ENCODE results near the gene KBTBD4. TPM values are rescaled to one million over a fixed set of nuclear protein-coding genes. Genes with fewer than 3 reads are reported as not detected.
"Not testable (repeated sequence)": the region's sequence is repeated elsewhere in the genome, so short reads cannot be mapped to it uniquely, and the experiment has no call there.

The KBTBD4 gene
- total and polyA plus RNA-seq, 2 donors (not counting 1 experiment from before 2014, with no cell fraction given), result 8.6 to 20.3 TPM

GRCh38 chr11:47560426-47560825 is 18.3 kb downstream of the KBTBD4 start:
- Histone ChIP-seq H3K27ac (ENCODE audit: low read length in 2 of 2) (no peak overlapping the region), H3K9ac (ENCODE audit: low read length) (no peak overlapping the region), H3K4me3 (ENCODE audit: control extremely low read depth in 1 of 5, extremely low read depth in 1 of 5, insufficient read depth in 1 of 5, low read depth in 2 of 5, low read length in 4 of 5) (no peak overlapping the region), H2AFZ (ENCODE audit: insufficient read depth, low read depth, low read length, poor library complexity, severe bottlenecking) (no peak overlapping the region), H3K4me2 (replicated peaks; ENCODE audit: low read depth, low read length, poor library complexity, severe bottlenecking) (no peak overlapping the region), H3K36me3 (replicated peaks in 1 of 2; ENCODE audit: control extremely low read depth in 1 of 2, control insufficient read depth in 1 of 2, extremely low read depth in 1 of 2, insufficient read depth in 2 of 2, low read length in 1 of 2) (no peaks in the 10 kb centered on the region), H3K9me3 (ENCODE audit: control extremely low read depth in 1 of 3, control insufficient read depth in 2 of 3, insufficient read depth in 1 of 3, low read length in 2 of 3) (no peaks in the 10 kb centered on the region), H3K27me3 (replicated peaks in 1 of 4; ENCODE audit: control extremely low read depth in 1 of 4, control insufficient read depth in 3 of 4, insufficient read depth in 4 of 4, low read length in 3 of 4) (no peaks in the 10 kb centered on the region), H3K79me2 (ENCODE audit: control insufficient read depth, insufficient read depth, low read length) (peaks cover 28% of the 10 kb centered on the region), H4K20me1 (ENCODE audit: control insufficient read depth, insufficient read depth, low read length, poor library complexity, severe bottlenecking) (no peaks in the 10 kb centered on the region), H3K4me1 (ENCODE audit: control insufficient read depth in 2 of 2, insufficient read depth in 2 of 2, low read length in 2 of 2) (peaks cover 3 to 9% of the 10 kb centered on the region in 2 donors)
- DNase-seq, result no peak
- TF ChIP-seq EZH2 (IDR thresholded peaks at IDR 0.05; ENCODE audit: borderline replicate concordance, insufficient read depth, low read depth, low read length, poor library complexity, severe bottlenecking), result no peak
- no peak for TF ChIP-seq CTCF (IDR thresholded peaks at IDR 0.05)
- 95% methylated on average over 2 of the region's 2 CpGs for WGBS (ENCODE audit: insufficient coverage)
- no peak for ATAC-seq (ENCODE audit: low read depth)
- H3K27me3 Mint-ChIP-seq, result no peaks in the 10 kb centered on the region
- POLR2A ChIA-PET, result interaction anchor here (1.1 kb wide), 1 partner anchor 17 kb away, joined by 6 read pairs; no protein-coding TSS in a partner anchor
- H3K9me3 Mint-ChIP-seq (ENCODE audit: insufficient read depth), result no peaks in the 10 kb centered on the region
- H3K4me1 Mint-ChIP-seq, result peaks cover 10% of the 10 kb centered on the region
- intact Hi-C loops (cut with micrococcal nuclease), result no loop called here
- H3K4me3 Mint-ChIP-seq, result no peak overlapping the region
- CTCF ChIA-PET, result interaction anchor here (0.7 kb wide), 1 partner anchor 75 kb away, joined by 3 read pairs; no protein-coding TSS in a partner anchor
- no peak overlapping the region for H3K27ac Mint-ChIP-seq

- Histone ChIP-seq H3K79me2 (ENCODE audit: control insufficient read depth, insufficient read depth, low read length) (peaks cover 21% of the 10 kb centered on the region), H3K9me3 (ENCODE audit: control extremely low read depth in 1 of 3, control insufficient read depth in 2 of 3, insufficient read depth in 1 of 3, low read length in 2 of 3) (no peaks in the 10 kb centered on the region), H3K27me3 (replicated peaks in 1 of 4; ENCODE audit: control extremely low read depth in 1 of 4, control insufficient read depth in 3 of 4, insufficient read depth in 4 of 4, low read length in 3 of 4) (no peaks in the 10 kb centered on the region), H3K9ac (ENCODE audit: low read length) (no peak overlapping the region), H3K4me1 (ENCODE audit: control insufficient read depth in 2 of 2, insufficient read depth in 2 of 2, low read length in 2 of 2) (peaks cover 0 to 2% of the 10 kb centered on the region in 2 donors), H3K4me3 (ENCODE audit: control extremely low read depth in 1 of 5, extremely low read depth in 1 of 5, insufficient read depth in 1 of 5, low read depth in 2 of 5, low read length in 4 of 5) (no peak overlapping the region), H2AFZ (ENCODE audit: insufficient read depth, low read depth, low read length, poor library complexity, severe bottlenecking) (no peak overlapping the region), H4K20me1 (ENCODE audit: control insufficient read depth, insufficient read depth, low read length, poor library complexity, severe bottlenecking) (no peaks in the 10 kb centered on the region), H3K27ac (ENCODE audit: low read length in 2 of 2) (no peak overlapping the region), H3K4me2 (replicated peaks; ENCODE audit: low read depth, low read length, poor library complexity, severe bottlenecking) (no peak overlapping the region), H3K36me3 (replicated peaks in 1 of 2; ENCODE audit: control extremely low read depth in 1 of 2, control insufficient read depth in 1 of 2, extremely low read depth in 1 of 2, insufficient read depth in 2 of 2, low read length in 1 of 2) (no peaks in the 10 kb centered on the region)
- POLR2A ChIA-PET, result interaction anchor here (0.6 kb wide), 2 partner anchors 105 to 634 kb away, joined by 3 read pairs; no protein-coding TSS in a partner anchor
- no peak overlapping the region for H3K27ac Mint-ChIP-seq
- H3K27me3 Mint-ChIP-seq, result no peaks in the 10 kb centered on the region
- H3K9me3 Mint-ChIP-seq (ENCODE audit: insufficient read depth), result no peaks in the 10 kb centered on the region
- no CpG with 5 or more reads among the region's 1 CpG for WGBS (ENCODE audit: insufficient coverage)
- DNase-seq, result no peak
- no peak for ATAC-seq (ENCODE audit: low read depth)
- CTCF ChIA-PET, result interaction anchor here (0.7 kb wide), 1 partner anchor 25 kb away, joined by 3 read pairs; no protein-coding TSS in a partner anchor
- no peak overlapping the region for H3K4me3 Mint-ChIP-seq
- peaks cover 3% of the 10 kb centered on the region for H3K4me1 Mint-ChIP-seq
- TF ChIP-seq CTCF (IDR thresholded peaks at IDR 0.05) (no peak), EZH2 (IDR thresholded peaks at IDR 0.05; ENCODE audit: borderline replicate concordance, insufficient read depth, low read depth, low read length, poor library complexity, severe bottlenecking) (no peak)
- intact Hi-C loops (cut with micrococcal nuclease), result loop anchor here (10.0 kb wide), 2 partner anchors 624 to 1624 kb away; partner anchors contain the start of gene CSTPP1
Measured at GRCh38 chr11:47558695-47559094, 20.1 kb downstream of the KBTBD4 start.

- H3K9ac ChIP-seq (ENCODE audit: low read length); H3K4me3 Mint-ChIP-seq; H3K27me3 ChIP-seq (replicated peaks in 1 of 4; ENCODE audit: control extremely low read depth in 1 of 4, control insufficient read depth in 3 of 4, insufficient read depth in 4 of 4, low read length in 3 of 4); H3K27ac ChIP-seq (ENCODE audit: low read length in 2 of 2); H3K9me3 ChIP-seq (ENCODE audit: control extremely low read depth in 1 of 3, control insufficient read depth in 2 of 3, insufficient read depth in 1 of 3, low read length in 2 of 3); DNase-seq; H4K20me1 ChIP-seq (ENCODE audit: control insufficient read depth, insufficient read depth, low read length, poor library complexity, severe bottlenecking); H3K36me3 ChIP-seq (replicated peaks in 1 of 2; ENCODE audit: control extremely low read depth in 1 of 2, control insufficient read depth in 1 of 2, extremely low read depth in 1 of 2, insufficient read depth in 2 of 2, low read length in 1 of 2); H3K27me3 Mint-ChIP-seq; H3K4me3 ChIP-seq (ENCODE audit: control extremely low read depth in 1 of 5, extremely low read depth in 1 of 5, insufficient read depth in 1 of 5, low read depth in 2 of 5, low read length in 4 of 5); H3K27ac Mint-ChIP-seq; ATAC-seq (ENCODE audit: low read depth); H3K4me2 ChIP-seq (replicated peaks; ENCODE audit: low read depth, low read length, poor library complexity, severe bottlenecking); H3K9me3 Mint-ChIP-seq (ENCODE audit: insufficient read depth); H2AFZ ChIP-seq (ENCODE audit: insufficient read depth, low read depth, low read length, poor library complexity, severe bottlenecking): not testable (repeated sequence)
- Histone ChIP-seq H3K79me2 (ENCODE audit: control insufficient read depth, insufficient read depth, low read length) (peaks cover 30% of the 10 kb centered on the region), H3K4me1 (ENCODE audit: control insufficient read depth in 2 of 2, insufficient read depth in 2 of 2, low read length in 2 of 2) (peaks cover 3 to 10% of the 10 kb centered on the region in 2 donors)
- intact Hi-C loops (cut with micrococcal nuclease), result loop anchor here (10.0 kb wide), 2 partner anchors 622 to 1622 kb away; partner anchors contain the start of gene CSTPP1
- WGBS (ENCODE audit: insufficient coverage), result 97% methylated on average over 8 of the region's 12 CpGs
- ChIA-PET CTCF (interaction anchor here (1.9 kb wide), 1 partner anchor 21 kb away, joined by 5 read pairs; the partner anchor contains the start of genes KBTBD4 and NDUFS3), POLR2A (interaction anchor here (0.7 kb wide), 1 partner anchor 78 kb away, joined by 3 read pairs; no protein-coding TSS in a partner anchor)
- peaks cover 11% of the 10 kb centered on the region for H3K4me1 Mint-ChIP-seq
Measured at GRCh38 chr11:47557004-47557403, 21.8 kb downstream of the KBTBD4 start.

Measured in B cell (primary cell).